Activated T-cell treated with anti-CD3 and anti-CD28 coated beads, Interleukin-2, amount 50 U/mL, for 4 hours (primary cell): ENCODE measurements around the gene MAPKBP1. TPM values are rescaled to one million over a fixed set of nuclear protein-coding genes. Genes with fewer than 3 reads are reported as not detected.

ENCODE experiments used
- ATAC-seq, 2 donors: fragments of 200-7000 bp; cut with Tn5 transposase; one replicate each; pipeline ENCODE4 v1.10.0; 2021
- DNase-seq: peaks from one replicate; pipeline ENCODE4 v3.0.0-alpha.2; 2020
- H3K27me3 Mint-ChIP-seq: one replicate; pipeline ENCODE4 v1.8.0; 2021; ENCODE audit warnings: low read depth, mixed read lengths
- H3K36me3 Mint-ChIP-seq: one replicate; pipeline ENCODE4 v1.8.0; 2022; ENCODE audit warnings: mixed read lengths; ENCODE audit not compliant: insufficient read depth
- H3K4me1 Mint-ChIP-seq: one replicate; pipeline ENCODE4 v1.8.0; 2021; ENCODE audit warnings: low read depth, mixed read lengths
- H3K4me3 Mint-ChIP-seq: one replicate; pipeline ENCODE4 v1.8.0; 2021; ENCODE audit warnings: mild to moderate bottlenecking, moderate library complexity, mixed read lengths
- H3K9me3 Mint-ChIP-seq: one replicate; pipeline ENCODE4 v1.8.0; 2021; ENCODE audit warnings: mixed read lengths
- total RNA-seq, 3 donors: library from RNA; stranded (reverse); gene quantifications; one replicate each; pipeline ENCODE4 v1.2.1, GENCODE V29; 2021

The MAPKBP1 gene
- total RNA-seq, 3 donors from 2014 or later, result 21.9 to 23.3 (median 22.5) TPM

DNA sequence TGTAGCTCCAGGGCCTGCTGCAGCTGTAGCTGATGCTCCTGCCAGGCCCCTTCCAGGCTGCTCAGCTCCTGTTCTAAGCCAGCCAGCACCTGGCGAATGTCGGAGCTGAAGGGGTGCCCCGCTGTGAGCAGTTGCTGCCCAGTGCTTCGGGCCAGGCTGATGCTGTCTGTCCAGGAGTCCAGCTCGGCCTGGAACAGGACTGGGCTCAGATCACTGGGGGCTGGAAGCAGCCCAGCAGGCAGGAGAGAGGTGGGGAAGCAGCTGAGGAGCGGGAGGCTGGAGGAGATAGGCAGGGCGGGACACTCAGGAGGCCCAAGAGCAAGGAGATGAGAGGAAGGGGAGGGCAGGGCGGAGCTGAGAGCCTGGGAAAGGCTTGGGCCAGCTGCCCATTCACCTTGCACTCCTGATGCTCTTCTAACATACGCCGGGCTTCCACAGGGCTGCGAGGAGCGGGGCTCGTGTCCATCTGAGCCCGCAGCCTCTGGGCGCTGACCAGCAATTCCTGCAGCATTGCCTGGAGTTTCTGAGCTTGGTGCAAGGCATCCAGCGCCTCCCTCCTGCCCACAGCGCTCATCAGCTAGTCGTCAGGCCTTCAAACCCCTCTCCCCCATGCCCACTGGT is 87.6 kb downstream of the MAPKBP1 start:
- no peak overlapping the region for H3K4me3 Mint-ChIP-seq
- ATAC-seq, result no peak
- no peaks in the 10 kb centered on the region for H3K27me3 Mint-ChIP-seq
- no peaks in the 10 kb centered on the region for H3K36me3 Mint-ChIP-seq
- H3K4me1 Mint-ChIP-seq, result peaks cover 8% of the 10 kb centered on the region
- H3K9me3 Mint-ChIP-seq, result no peaks in the 10 kb centered on the region
- no peak for DNase-seq

- H3K9me3 Mint-ChIP-seq, result no peaks in the 10 kb centered on the region
- DNase-seq (no peak), ATAC-seq (no peak)
- no peaks in the 10 kb centered on the region for H3K36me3 Mint-ChIP-seq
- no peak overlapping the region for H3K4me3 Mint-ChIP-seq
- H3K27me3 Mint-ChIP-seq, result no peaks in the 10 kb centered on the region
- peaks cover 8% of the 10 kb centered on the region for H3K4me1 Mint-ChIP-seq
These were observed 88.3 kb downstream of the MAPKBP1 start for GRCh38 chr15:41862515-41863116.

DNA sequence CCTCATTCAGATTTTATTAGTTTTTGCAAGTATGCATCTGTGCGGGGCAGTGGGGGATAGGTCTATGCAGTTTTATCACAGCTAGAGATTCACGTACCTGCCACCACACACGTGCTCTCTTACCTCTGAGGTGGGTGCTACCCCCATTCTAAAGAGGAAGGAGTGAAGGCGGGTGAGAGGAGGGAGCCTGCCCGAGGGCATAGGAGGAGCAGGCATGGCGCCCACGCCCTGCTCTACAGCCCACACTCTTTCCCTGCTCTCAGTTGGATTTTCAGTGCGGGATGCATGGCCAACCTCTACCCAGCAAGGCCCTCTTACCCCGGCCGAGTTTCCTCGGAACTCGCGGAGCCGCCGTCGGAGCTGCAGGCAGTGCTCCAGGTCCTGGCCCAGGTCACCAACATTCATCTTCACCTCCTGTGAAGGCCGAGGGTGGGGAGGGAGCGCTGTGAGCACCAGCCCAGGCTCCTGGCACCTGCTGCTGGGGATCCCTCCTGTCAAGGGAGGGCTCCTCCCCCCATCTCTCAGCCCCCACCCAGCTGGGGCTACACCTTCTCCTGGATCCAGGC is 91.3 kb downstream of the MAPKBP1 start:
- DNase-seq (no peak), ATAC-seq (no peak)
- Mint-ChIP-seq H3K27me3 (no peaks in the 10 kb centered on the region), H3K9me3 (no peaks in the 10 kb centered on the region), H3K4me1 (peaks cover 5% of the 10 kb centered on the region), H3K4me3 (no peak overlapping the region), H3K36me3 (no peaks in the 10 kb centered on the region)

GRCh38 chr15:41866263-41866703 is 92.0 kb downstream of the MAPKBP1 start:
- DNase-seq (no peak), ATAC-seq (no peak)
- H3K36me3 Mint-ChIP-seq, result no peaks in the 10 kb centered on the region
- peaks cover 9% of the 10 kb centered on the region for H3K4me1 Mint-ChIP-seq
- H3K27me3 Mint-ChIP-seq, result no peaks in the 10 kb centered on the region
- H3K4me3 Mint-ChIP-seq, result no peak overlapping the region
- no peaks in the 10 kb centered on the region for H3K9me3 Mint-ChIP-seq

GRCh38 chr15:41866872-41867579 is 92.7 kb downstream of the MAPKBP1 start:
- Mint-ChIP-seq H3K4me1 (peaks cover 9% of the 10 kb centered on the region), H3K36me3 (no peaks in the 10 kb centered on the region), H3K9me3 (no peaks in the 10 kb centered on the region), H3K27me3 (no peaks in the 10 kb centered on the region), H3K4me3 (no peak overlapping the region)
- ATAC-seq (no peak), DNase-seq (no peak)

GRCh38 chr15:41868321-41868720 is 94.0 kb downstream of the MAPKBP1 start:
- H3K36me3 Mint-ChIP-seq, result no peaks in the 10 kb centered on the region
- no peak overlapping the region for H3K4me3 Mint-ChIP-seq

DNA sequence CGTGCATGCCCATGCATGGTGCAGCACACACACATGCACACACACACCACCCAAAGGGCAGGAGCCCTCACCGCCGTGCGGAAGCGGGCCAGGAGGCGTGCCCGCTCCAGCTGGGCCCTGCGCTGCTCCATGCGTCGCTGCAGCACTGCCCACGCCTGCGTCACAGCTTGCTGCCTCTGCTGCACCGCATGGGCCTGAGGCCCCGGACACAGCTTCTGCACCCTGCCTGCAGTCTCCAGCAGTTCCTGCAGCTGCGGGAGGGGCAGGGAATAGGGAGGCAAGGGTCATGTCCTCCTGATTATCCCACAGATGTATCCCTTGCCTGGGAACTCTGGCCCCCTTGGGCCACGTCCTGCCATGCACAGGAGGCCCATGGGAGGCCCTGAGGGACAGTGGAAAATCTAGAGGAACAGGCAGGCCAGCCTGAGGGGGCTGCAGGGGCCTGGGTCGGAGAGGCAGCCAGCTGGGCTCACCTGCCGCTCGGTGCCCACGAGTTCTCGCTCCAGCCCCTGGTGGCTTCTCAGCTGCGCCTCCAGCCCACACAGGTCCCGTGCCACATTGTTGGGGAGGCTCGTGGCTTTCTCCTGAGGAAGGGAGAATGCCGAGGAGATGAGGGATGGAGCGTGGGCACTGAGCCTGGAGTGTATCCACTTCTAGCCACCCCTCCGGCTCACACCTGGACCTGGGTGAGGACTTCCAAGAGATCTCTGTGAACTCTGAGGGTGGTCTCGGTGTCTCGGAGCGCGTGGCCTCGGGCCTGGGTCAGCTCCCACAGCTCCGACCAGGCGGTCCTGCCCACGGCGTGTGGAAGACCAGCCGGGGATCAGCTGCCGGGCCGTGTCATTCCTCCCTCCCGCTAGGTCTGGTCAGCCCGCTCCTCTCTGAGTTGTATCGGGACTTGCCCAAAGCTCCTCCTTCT is 95.7 kb downstream of the MAPKBP1 start:
- Mint-ChIP-seq H3K27me3 (no peaks in the 10 kb centered on the region), H3K9me3 (no peaks in the 10 kb centered on the region), H3K36me3 (no peaks in the 10 kb centered on the region), H3K4me3 (no peak overlapping the region), H3K4me1 (peaks cover 6% of the 10 kb centered on the region)
- DNase-seq (no peak), ATAC-seq (no peak)

More at GRCh38 chr15:41868321-41868720, 94.0 kb downstream of the MAPKBP1 start:
- peaks cover 6% of the 10 kb centered on the region for H3K4me1 Mint-ChIP-seq
- no peaks in the 10 kb centered on the region for H3K27me3 Mint-ChIP-seq
- no peaks in the 10 kb centered on the region for H3K9me3 Mint-ChIP-seq
- no peak for ATAC-seq
- DNase-seq, result no peak

GRCh38 chr15:41870689-41871081 is 96.4 kb downstream of the MAPKBP1 start:
- peak; percentile 97 to 98 for ATAC-seq
- DNase-seq, result peak; percentile 54
- Mint-ChIP-seq H3K4me3 (no peak overlapping the region), H3K27me3 (no peaks in the 10 kb centered on the region), H3K4me1 (peaks cover 6% of the 10 kb centered on the region), H3K9me3 (no peaks in the 10 kb centered on the region), H3K36me3 (no peaks in the 10 kb centered on the region)

GRCh38 chr15:41871175-41871905 is 97.1 kb downstream of the MAPKBP1 start:
- no peaks in the 10 kb centered on the region for H3K9me3 Mint-ChIP-seq
- H3K4me1 Mint-ChIP-seq, result peaks cover 6% of the 10 kb centered on the region
- no peak overlapping the region for H3K4me3 Mint-ChIP-seq
- H3K27me3 Mint-ChIP-seq, result no peaks in the 10 kb centered on the region
- DNase-seq (no peak), ATAC-seq (peak; percentile 1 to 12)
- no peaks in the 10 kb centered on the region for H3K36me3 Mint-ChIP-seq

DNA sequence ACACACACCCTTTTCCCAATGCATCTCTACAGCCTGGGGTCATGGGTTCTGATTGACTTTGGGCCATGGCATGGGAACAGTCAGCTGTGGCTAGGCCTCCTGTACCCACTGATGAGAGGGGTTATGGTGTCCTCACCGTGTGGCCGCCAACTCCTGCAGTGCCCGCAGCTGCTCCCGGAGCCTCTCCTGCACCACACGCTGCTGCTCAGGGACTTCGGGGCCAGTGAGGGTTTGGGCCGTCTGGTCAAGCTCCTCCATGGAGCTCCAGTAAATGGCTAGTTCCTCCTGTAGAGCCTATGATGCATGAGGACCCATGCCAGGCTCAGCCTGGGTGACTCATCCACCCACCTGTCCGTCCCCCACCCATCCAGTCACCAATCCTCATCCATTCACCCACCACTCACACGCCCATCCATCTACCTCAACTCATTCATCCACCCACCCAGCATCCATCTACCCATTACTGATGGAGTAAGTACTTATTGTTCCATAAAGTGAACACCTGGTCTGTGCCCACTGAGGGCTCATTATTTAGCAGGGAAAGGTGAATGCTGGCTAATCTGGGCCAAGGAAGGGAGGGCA is 98.0 kb downstream of the MAPKBP1 start:
- no peaks in the 10 kb centered on the region for H3K27me3 Mint-ChIP-seq
- H3K4me1 Mint-ChIP-seq, result peaks cover 6% of the 10 kb centered on the region
- H3K36me3 Mint-ChIP-seq, result no peaks in the 10 kb centered on the region
- no peaks in the 10 kb centered on the region for H3K9me3 Mint-ChIP-seq
- no peak for ATAC-seq
- no peak overlapping the region for H3K4me3 Mint-ChIP-seq
- no peak for DNase-seq

GRCh38 chr15:41873711-41874110 is 99.4 kb downstream of the MAPKBP1 start:
- Mint-ChIP-seq H3K27me3 (no peaks in the 10 kb centered on the region), H3K36me3 (no peaks in the 10 kb centered on the region), H3K4me1 (peaks cover 6% of the 10 kb centered on the region), H3K4me3 (no peak overlapping the region), H3K9me3 (no peaks in the 10 kb centered on the region)
- DNase-seq, result no peak
- ATAC-seq, result no peak

- Mint-ChIP-seq H3K4me3 (no peak overlapping the region), H3K27me3 (peaks cover 3% of the 10 kb centered on the region), H3K36me3 (no peaks in the 10 kb centered on the region), H3K4me1 (peaks cover 6% of the 10 kb centered on the region), H3K9me3 (no peaks in the 10 kb centered on the region)
- DNase-seq (no peak), ATAC-seq (no peak)
These were observed 100.5 kb downstream of the MAPKBP1 start for GRCh38 chr15:41874736-41875135.

DNA sequence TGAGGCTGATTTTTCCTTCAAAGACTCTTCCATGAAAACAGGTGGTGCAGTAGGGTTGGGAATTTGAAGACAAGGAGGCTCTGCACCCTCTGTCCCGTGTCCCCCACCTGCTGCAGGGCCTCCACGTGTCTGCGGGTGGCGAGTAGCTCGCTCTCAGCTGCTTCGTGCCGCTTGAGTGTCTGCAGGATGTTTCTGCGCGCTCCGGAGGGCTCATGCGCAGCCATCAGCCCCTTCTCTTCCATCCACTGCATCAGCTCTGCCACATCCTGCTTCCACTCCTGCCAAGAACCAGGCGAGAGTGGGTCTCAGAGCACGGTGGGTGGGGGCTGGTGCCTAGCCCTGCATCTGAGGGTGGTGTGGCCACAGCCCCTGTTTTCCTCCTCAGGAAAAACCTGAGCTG is 101.7 kb downstream of the MAPKBP1 start:
- Mint-ChIP-seq H3K4me1 (peaks cover under 1% of the 10 kb centered on the region), H3K27me3 (peaks cover 9% of the 10 kb centered on the region), H3K4me3 (no peak overlapping the region), H3K9me3 (no peaks in the 10 kb centered on the region), H3K36me3 (no peaks in the 10 kb centered on the region)
- ATAC-seq, result no peak
- DNase-seq, result no peak
